Activated B cell treated with CpG ODN at 0.5 μM for 24 hours (primary cell): ENCODE data around the gene ABHD17C. TPM values are rescaled to one million over a fixed set of nuclear protein-coding genes. Genes with fewer than 3 reads are reported as not detected.

Experiments
- ATAC-seq: fragments of 200-7000 bp; cut with Tn5 transposase; one replicate; pipeline ENCODE4 v1.10.0; 2021; ENCODE audit warnings: low read depth, mild to moderate bottlenecking, moderate library complexity
- CTCF ChIA-PET: fragments of 350-600 bp; sonication (Branson Sonifier 250); formaldehyde crosslinking; loops from one replicate; lab custom pipeline; 2021; ENCODE audit warnings: antibody characterized with exemption; lab: Charles Lee
- POLR2A ChIA-PET: fragments of 350-600 bp; sonication (Branson Sonifier 250); formaldehyde crosslinking; loops from one replicate; lab custom pipeline; 2021; ENCODE audit warnings: antibody characterized with exemption; lab: Charles Lee
- DNase-seq: peaks from one replicate; pipeline ENCODE4 v3.0.0; 2022
- H3K27ac Mint-ChIP-seq: one replicate; pipeline ENCODE4 v1.8.0; 2020; ENCODE audit warnings: mixed read lengths
- H3K27me3 Mint-ChIP-seq: one replicate; pipeline ENCODE4 v1.8.0; 2021; ENCODE audit warnings: mixed read lengths
- H3K36me3 Mint-ChIP-seq: one replicate; pipeline ENCODE4 v1.8.0; 2021; ENCODE audit warnings: low read depth, mixed read lengths
- H3K4me1 Mint-ChIP-seq: one replicate; pipeline ENCODE4 v1.8.0; 2021; ENCODE audit warnings: mixed read lengths
- H3K4me3 Mint-ChIP-seq: one replicate; pipeline ENCODE4 v1.8.0; 2020; ENCODE audit warnings: mild to moderate bottlenecking, mixed read lengths
- H3K9me3 Mint-ChIP-seq: one replicate; pipeline ENCODE4 v1.8.0; 2020; ENCODE audit warnings: mixed read lengths
- CTCF ChIP-seq: fragments of 200-600 bp; IDR thresholded peaks from one replicate; pipeline ENCODE4 v1.8.0; 2022; ENCODE audit warnings: antibody characterized with exemption, mild to moderate bottlenecking
- intact Hi-C: fragments of 100-400 bp; cut with micrococcal nuclease; formaldehyde crosslinking; loops from one replicate; pipeline ENCODE4 v1.15.1; 2024
- total RNA-seq: library from RNA; stranded (reverse); gene quantifications from 2 replicates; pipeline ENCODE4 v1.2.3, GENCODE V29; 2022

Gene ABHD17C
- total RNA-seq, 1 donor from 2014 or later = 2.4 TPM

GRCh38 chr15:80732818-80733217 is 37.7 kb downstream of the ABHD17C start:
- Mint-ChIP-seq H3K4me1 (no peaks in the 10 kb centered on the region), H3K36me3 (no peaks in the 10 kb centered on the region), H3K9me3 (no peaks in the 10 kb centered on the region), H3K27me3 (no peaks in the 10 kb centered on the region), H3K4me3 (no peak overlapping the region), H3K27ac (no peak overlapping the region)
- ChIA-PET CTCF (no interaction called here), POLR2A (no interaction called here)
- no peak for TF ChIP-seq CTCF
- DNase-seq (no peak), ATAC-seq (no peak)
- intact Hi-C loops = no loop called here

GRCh38 chr15:80733460-80733859 is 38.4 kb downstream of the ABHD17C start:
- CTCF ChIA-PET = no interaction called here
- Mint-ChIP-seq H3K36me3 (no peaks in the 10 kb centered on the region), H3K27ac (no peak overlapping the region), H3K9me3 (peaks cover 1% of the 10 kb centered on the region), H3K4me3 (no peak overlapping the region), H3K4me1 (no peaks in the 10 kb centered on the region), H3K27me3 (no peaks in the 10 kb centered on the region)
- intact Hi-C loops = no loop called here
- no peak for ATAC-seq
- no peak for DNase-seq
- POLR2A ChIA-PET = no interaction called here
- TF ChIP-seq CTCF = no peak

- CTCF ChIA-PET = no interaction called here
- intact Hi-C loops = no loop called here
- Mint-ChIP-seq H3K4me1 (no peaks in the 10 kb centered on the region), H3K27me3 (no peaks in the 10 kb centered on the region), H3K36me3 (no peaks in the 10 kb centered on the region), H3K27ac (no peak overlapping the region), H3K9me3 (peaks cover 3% of the 10 kb centered on the region), H3K4me3 (no peak overlapping the region)
- POLR2A ChIA-PET = no interaction called here
- DNase-seq (no peak), ATAC-seq (no peak)
- TF ChIP-seq CTCF = no peak
These were observed 40.2 kb downstream of the ABHD17C start for GRCh38 chr15:80735344-80735743.

- ChIA-PET CTCF (no interaction called here), POLR2A (no interaction called here)
- Mint-ChIP-seq H3K9me3 (peaks cover 3% of the 10 kb centered on the region), H3K4me3 (no peak overlapping the region), H3K36me3 (no peaks in the 10 kb centered on the region), H3K4me1 (no peaks in the 10 kb centered on the region), H3K27ac (no peak overlapping the region), H3K27me3 (no peaks in the 10 kb centered on the region)
- ATAC-seq (no peak), DNase-seq (no peak)
- TF ChIP-seq CTCF = no peak
- intact Hi-C loops = no loop called here
These were observed 41.5 kb downstream of the ABHD17C start for GRCh38 chr15:80736560-80736959.

GRCh38 chr15:80739919-80740318 is 44.8 kb downstream of the ABHD17C start:
- CTCF ChIA-PET = no interaction called here
- DNase-seq (no peak), ATAC-seq (no peak)
- no peak overlapping the region for H3K27ac Mint-ChIP-seq
- intact Hi-C loops = no loop called here
- no peaks in the 10 kb centered on the region for H3K27me3 Mint-ChIP-seq
- TF ChIP-seq CTCF = no peak
- H3K36me3 Mint-ChIP-seq = no peaks in the 10 kb centered on the region
- no peak overlapping the region for H3K4me3 Mint-ChIP-seq
- H3K4me1 Mint-ChIP-seq = no peaks in the 10 kb centered on the region
- peaks cover 3% of the 10 kb centered on the region for H3K9me3 Mint-ChIP-seq
- POLR2A ChIA-PET = no interaction called here
